ENCODE measurements around the gene URB1.

Gene URB1

DNA sequence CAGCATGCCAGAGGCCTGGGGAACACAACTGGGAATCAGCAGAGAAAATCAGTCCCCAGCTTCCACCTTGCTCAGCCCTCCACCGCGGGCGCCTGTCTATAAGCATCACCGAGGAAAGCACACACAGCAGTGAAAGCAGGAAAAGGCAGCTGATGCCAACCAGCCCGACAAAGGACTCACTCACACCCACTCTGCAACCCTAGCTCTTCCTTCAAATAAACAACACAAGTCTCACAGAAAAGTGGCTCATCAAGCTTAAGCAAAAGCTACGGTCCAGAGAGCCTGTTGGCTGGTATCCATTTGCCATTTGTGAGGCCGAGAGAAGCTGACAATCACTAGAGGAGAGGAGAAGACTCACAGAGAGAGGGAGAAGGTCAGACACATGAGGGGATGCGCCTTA is 67.1 kb downstream of the URB1 start:
- Histone ChIP-seq H3K9ac (no peak overlapping the region), H4K20me1 (no peaks in the 10 kb centered on the region), H3K4me3 (no peak overlapping the region), H3K9me3 (no peaks in the 10 kb centered on the region), H3K27me3 (no peaks in the 10 kb centered on the region), H3K4me1 (no peaks in the 10 kb centered on the region), H3K36me3 (peaks cover 98% of the 10 kb centered on the region), H3K27ac (no peak overlapping the region), H3K4me2 (no peak overlapping the region)
- no peak for TF ChIP-seq Cebpa-rat (IDR thresholded peaks at IDR 0.05)

DNA sequence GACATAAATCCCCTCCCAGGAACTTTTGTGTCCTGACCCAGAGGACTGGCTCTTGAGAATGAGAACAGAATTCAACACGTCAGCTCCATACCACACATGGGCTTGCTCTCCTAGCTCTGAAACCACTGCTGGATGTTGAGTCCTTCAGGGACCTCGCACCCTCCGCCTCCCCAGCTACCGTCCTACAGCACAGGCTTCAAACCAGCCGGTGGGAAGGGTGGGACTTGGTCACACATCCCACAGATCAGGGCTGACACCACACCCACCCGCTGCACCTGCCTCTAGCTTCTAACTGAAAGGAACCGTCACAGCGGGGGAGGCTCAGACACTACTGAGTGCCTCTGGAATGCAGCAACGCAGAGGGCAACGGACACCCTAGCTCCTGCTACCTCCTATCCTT is 70.1 kb downstream of the URB1 start:
- Histone ChIP-seq H3K27ac (no peak overlapping the region), H3K4me3 (no peak overlapping the region), H3K4me1 (no peaks in the 10 kb centered on the region), H3K9ac (no peak overlapping the region), H3K9me3 (no peaks in the 10 kb centered on the region), H3K4me2 (no peak overlapping the region), H3K27me3 (no peaks in the 10 kb centered on the region), H3K36me3 (peaks cover 98% of the 10 kb centered on the region), H4K20me1 (no peaks in the 10 kb centered on the region)
- TF ChIP-seq Cebpa-rat (IDR thresholded peaks at IDR 0.05), result no peak

DNA sequence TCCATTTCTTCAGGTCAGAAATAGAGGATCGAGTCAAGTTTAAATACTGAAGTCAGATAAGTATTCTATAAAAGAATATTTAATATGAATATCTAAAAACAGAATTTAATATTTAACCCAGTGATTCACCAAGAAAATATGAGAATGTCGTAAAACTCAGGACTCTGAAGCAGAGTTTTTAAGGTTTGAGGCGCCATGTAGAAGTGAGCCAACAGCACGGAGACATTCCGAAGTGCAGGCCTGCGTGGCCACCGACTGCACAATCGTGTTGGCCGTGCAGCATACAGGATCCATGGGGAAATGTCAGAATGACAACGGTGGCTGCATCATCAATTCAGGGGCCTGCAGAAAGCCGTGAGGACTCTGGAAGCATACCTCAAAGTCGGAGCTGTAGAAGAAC is 70.7 kb downstream of the URB1 start:
- no peak overlapping the region for H3K27ac ChIP-seq
- no peaks in the 10 kb centered on the region for H3K4me1 ChIP-seq
- no peaks in the 10 kb centered on the region for H3K27me3 ChIP-seq
- no peak overlapping the region for H3K4me2 ChIP-seq
- H4K20me1 ChIP-seq, result no peaks in the 10 kb centered on the region
- H3K9ac ChIP-seq, result no peak overlapping the region
- H3K36me3 ChIP-seq, result peaks cover 100% of the 10 kb centered on the region
- H3K9me3 ChIP-seq, result no peaks in the 10 kb centered on the region
- no peak overlapping the region for H3K4me3 ChIP-seq
- TF ChIP-seq Cebpa-rat (IDR thresholded peaks at IDR 0.05), result no peak

DNA sequence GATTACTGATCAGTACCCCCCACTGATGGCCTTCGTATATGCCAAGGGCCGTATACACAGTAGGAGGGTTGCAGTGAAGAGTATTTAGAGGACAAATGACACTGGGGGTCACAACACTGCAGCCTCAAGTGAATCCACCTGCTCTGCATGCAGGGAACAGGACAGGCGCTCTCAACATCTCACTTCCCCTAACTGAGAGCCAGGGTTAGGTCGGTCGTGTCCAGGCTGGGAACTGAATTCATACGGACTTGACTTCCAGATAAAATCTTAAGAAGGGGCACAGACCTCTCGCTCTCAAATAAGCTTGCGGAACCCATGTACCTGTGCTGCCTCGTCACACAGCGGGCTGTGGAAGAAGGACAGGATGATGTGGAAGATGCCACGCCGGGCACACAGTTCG is 71.3 kb downstream of the URB1 start:
- Histone ChIP-seq H3K4me3 (no peak overlapping the region), H3K9me3 (no peaks in the 10 kb centered on the region), H3K27ac (no peak overlapping the region), H3K27me3 (no peaks in the 10 kb centered on the region), H3K36me3 (peaks cover 100% of the 10 kb centered on the region), H3K4me2 (no peak overlapping the region), H3K9ac (no peak overlapping the region), H3K4me1 (no peaks in the 10 kb centered on the region), H4K20me1 (0 out of 2 replicates have a peak, but pooled peaks cover 4% of the 10 kb centered on the region)
- TF ChIP-seq Cebpa-rat (IDR thresholded peaks at IDR 0.05), result no peak

DNA sequence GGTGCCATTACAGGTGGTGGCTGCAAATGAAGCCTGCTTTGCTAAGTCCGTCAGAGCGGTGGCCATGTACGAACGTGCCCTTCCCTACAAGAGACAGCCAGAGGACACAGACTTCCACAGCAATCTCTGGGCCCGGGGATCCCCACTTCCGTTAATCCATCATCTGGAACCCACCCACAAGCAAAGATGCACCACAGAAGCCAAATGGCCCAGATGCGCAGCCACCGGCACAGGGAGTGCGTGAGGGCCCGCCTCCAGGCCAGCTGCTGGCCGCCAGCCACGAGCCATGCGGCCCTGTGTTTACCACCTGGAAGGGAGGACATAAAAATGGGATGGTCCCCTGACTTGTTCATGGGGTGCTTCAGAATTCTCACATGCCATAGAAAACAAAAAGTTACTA is 72.1 kb downstream of the URB1 start:
- Histone ChIP-seq H3K27me3 (no peaks in the 10 kb centered on the region), H3K4me2 (no peak overlapping the region), H3K27ac (no peak overlapping the region), H3K9ac (no peak overlapping the region), H3K9me3 (no peaks in the 10 kb centered on the region), H3K4me1 (no peaks in the 10 kb centered on the region), H3K4me3 (no peak overlapping the region), H4K20me1 (0 out of 2 replicates have a peak, but pooled peaks cover 9% of the 10 kb centered on the region), H3K36me3 (peaks cover 100% of the 10 kb centered on the region)
- TF ChIP-seq Cebpa-rat (IDR thresholded peaks at IDR 0.05), result no peak

DNA sequence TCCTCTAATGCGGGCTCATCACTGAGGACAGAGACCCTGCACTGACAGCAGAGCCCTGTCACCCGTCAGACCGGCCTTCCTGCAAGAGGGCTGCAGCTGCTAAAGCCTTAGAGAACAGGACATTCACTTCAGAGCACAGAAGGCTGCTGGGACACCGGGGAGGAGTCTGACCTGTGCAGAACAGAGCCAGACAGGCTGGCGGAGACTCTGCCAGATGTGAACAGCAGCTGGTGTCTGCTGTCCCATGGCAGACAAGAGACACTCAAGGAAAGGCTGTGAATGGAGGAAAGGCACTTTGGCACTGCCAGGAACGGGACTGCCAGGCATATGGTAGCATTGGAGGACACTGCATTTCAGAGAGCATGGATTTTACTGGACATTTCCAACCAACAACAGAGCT is 72.8 kb downstream of the URB1 start:
- H3K4me1 ChIP-seq, result no peaks in the 10 kb centered on the region
- 0 out of 2 replicates have a peak, but pooled peaks cover 9% of the 10 kb centered on the region for H4K20me1 ChIP-seq
- H3K9me3 ChIP-seq, result no peaks in the 10 kb centered on the region
- H3K9ac ChIP-seq, result no peak overlapping the region
- peaks cover 100% of the 10 kb centered on the region for H3K36me3 ChIP-seq
- no peak overlapping the region for H3K27ac ChIP-seq
- H3K4me2 ChIP-seq, result no peak overlapping the region
- TF ChIP-seq Cebpa-rat (IDR thresholded peaks at IDR 0.05), result no peak
- no peak overlapping the region for H3K4me3 ChIP-seq
- H3K27me3 ChIP-seq, result no peaks in the 10 kb centered on the region

DNA sequence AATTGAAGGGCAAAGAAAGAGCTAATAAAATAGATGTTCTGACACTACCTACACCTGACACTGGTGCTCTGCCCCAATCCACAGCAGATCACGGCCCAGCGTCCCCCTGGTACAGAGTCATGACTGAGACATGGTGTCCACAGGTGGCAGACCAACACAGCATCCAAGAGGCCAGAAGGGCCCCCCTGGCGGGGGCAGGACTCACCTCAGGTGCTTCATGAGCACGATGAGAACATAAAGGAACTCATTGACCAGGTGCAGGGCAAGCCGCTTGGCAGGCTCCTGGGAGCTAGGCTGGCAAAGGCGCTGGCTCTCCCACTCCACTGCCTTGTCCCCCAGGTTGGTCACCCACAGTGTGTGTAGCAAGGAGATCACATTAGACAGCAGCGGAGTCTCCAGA is 73.8 kb downstream of the URB1 start:
- Histone ChIP-seq H3K9ac (no peak overlapping the region), H3K36me3 (peaks cover 100% of the 10 kb centered on the region), H3K4me3 (no peak overlapping the region), H3K27ac (no peak overlapping the region), H3K4me2 (no peak overlapping the region), H3K9me3 (no peaks in the 10 kb centered on the region), H3K4me1 (peaks cover 9% of the 10 kb centered on the region), H3K27me3 (no peaks in the 10 kb centered on the region), H4K20me1 (peaks cover 16% of the 10 kb centered on the region; the same call in 1 of the 2 replicates)
- no peak for TF ChIP-seq Cebpa-rat (IDR thresholded peaks at IDR 0.05)

DNA sequence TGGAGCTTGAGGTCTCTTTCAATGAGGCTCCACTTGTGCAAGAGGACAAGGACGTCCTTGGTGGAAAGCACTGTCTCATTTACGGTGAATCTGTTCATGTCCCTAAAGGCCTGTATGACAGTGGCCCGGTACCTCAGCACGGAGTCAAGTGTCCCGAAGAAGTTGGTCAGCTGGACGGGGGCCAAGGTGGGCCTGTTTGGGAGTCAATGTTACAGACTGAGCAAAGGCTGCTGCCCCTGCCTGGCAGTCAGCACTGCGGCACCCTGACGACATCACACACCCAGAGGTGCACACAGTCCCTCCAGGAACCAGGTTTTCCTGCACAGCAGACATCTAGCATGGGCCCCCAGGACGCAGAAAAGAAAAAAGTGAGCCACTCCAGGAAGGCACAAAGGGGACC is 75.1 kb downstream of the URB1 start:
- Histone ChIP-seq H3K9me3 (no peaks in the 10 kb centered on the region), H3K4me1 (peaks cover 9% of the 10 kb centered on the region), H3K27me3 (no peaks in the 10 kb centered on the region), H3K36me3 (peaks cover 98% of the 10 kb centered on the region), H4K20me1 (peaks cover 16% of the 10 kb centered on the region; the same call in 1 of the 2 replicates), H3K9ac (no peak overlapping the region), H3K27ac (no peak overlapping the region), H3K4me3 (no peak overlapping the region), H3K4me2 (no peak overlapping the region)
- no peak for TF ChIP-seq Cebpa-rat (IDR thresholded peaks at IDR 0.05)

DNA sequence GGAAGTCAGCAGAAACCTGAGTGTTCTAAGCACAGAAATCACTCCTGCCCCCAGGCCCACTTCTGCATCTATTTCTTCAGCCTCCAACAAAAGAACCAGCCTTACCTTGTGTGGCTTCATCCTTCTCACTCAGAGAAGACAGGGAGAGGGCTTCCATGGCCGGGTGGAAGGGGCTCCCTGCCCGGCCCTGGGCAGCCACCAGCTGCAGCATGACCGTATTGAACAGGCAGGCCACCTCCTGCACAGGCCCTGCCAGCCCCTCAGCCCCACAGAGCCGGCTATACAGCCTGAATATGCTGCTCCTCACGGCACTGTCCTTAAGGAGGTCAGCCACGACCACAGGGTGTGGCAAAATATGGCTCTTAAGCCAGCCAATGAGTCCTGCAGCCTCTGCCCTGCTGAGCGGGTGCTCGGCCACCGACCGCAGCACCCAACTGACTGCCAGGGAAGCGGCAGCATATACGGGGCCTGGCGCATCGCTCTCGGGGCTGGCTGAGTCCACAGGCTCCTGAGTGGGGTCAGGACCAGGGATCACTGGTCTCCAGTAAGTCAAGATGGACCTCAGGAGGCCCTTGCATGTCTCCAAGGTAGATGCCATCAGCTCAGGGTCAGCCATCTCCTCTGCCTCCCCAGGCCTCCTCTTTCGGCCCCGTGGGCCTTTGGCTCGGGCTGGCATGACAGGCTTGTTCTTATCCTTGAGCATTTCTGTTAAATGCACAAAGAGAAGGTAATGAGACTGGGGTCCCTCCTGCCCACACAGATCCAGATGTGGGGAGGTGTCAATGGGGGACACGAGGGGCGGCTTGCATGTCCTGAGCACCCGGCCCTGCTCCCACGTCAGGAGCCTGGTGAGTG is 76.2 kb downstream of the URB1 start:
- peaks cover 17% of the 10 kb centered on the region for H4K20me1 ChIP-seq

DNA sequence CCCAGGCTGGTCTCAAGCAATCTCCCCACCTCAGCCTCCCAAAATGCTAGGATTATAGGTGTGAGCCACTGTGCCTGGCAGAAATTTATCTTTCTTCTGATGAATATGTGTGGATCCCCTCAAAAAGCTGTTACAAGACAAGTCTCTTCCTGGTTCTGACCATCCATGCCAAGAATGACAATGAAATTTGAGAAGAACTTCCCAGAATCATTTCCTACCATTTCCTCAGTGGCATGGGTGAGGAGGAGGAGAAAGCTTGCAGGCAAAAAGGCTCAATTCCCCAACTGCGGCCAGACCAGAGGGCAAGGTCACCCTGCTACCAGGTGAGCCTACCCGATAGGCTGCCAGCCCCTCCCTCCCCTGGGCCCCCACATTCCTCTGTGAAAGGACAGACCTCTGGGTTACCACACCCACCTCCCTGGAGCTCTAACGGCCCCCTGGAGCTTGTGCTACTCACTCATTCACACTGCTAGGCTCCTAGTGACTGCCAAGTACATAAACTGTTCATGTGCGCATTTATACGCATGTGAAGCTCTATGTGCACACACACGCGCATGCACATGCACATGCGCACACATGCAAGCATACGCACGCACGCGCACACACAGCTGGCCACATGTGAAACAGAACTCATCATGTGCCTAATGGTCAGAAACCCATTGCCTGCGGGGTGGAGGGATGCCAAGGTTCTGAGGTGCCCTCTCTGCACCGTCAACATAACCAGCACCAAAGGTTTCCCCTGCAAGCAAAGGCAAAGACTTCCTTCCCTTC is 77.1 kb downstream of the URB1 start:
- peaks cover 20% of the 10 kb centered on the region for H3K4me1 ChIP-seq
- H4K20me1 ChIP-seq, result peaks cover 22% of the 10 kb centered on the region
- no peak overlapping the region for H3K4me3 ChIP-seq
- no peaks in the 10 kb centered on the region for H3K27me3 ChIP-seq
- no peaks in the 10 kb centered on the region for H3K9me3 ChIP-seq
- peaks cover 98% of the 10 kb centered on the region for H3K36me3 ChIP-seq
- H3K27ac ChIP-seq, result no peak overlapping the region
- H3K9ac ChIP-seq, result no peak overlapping the region
- no peak for TF ChIP-seq Cebpa-rat (IDR thresholded peaks at IDR 0.05)
- no peak overlapping the region for H3K4me2 ChIP-seq

More for the DNA sequence above, 76.2 kb downstream of the URB1 start:
- no peaks in the 10 kb centered on the region for H3K27me3 ChIP-seq
- H3K4me2 ChIP-seq, result no peak overlapping the region
- H3K36me3 ChIP-seq, result peaks cover 98% of the 10 kb centered on the region
- no peak for TF ChIP-seq Cebpa-rat (IDR thresholded peaks at IDR 0.05)
- H3K4me3 ChIP-seq, result no peak overlapping the region
- H3K4me1 ChIP-seq, result peaks cover 13% of the 10 kb centered on the region
- H3K27ac ChIP-seq, result no peak overlapping the region
- no peaks in the 10 kb centered on the region for H3K9me3 ChIP-seq
- no peak overlapping the region for H3K9ac ChIP-seq

Data from BLaER1 (cell line).